ENCODE results near the gene GLI3.

The GLI3 gene

DNA sequence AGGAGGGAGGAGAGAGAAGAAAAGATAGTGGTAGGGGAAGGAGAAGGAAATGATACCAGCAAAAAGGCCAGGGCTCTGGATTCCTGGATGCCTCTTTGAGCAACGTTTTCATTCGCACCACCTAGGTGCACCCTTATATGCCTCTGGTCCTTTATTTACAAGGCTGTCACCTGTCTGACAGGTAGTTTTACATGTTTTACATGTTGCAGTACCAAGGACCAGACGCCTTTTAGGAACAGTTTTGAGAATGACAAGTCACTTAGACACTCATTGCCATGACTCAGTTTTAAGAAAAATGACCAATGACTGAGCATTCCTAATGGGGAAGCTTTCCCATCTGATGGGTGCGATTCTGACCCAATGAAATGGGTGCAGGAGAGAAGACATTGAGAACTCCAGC lies 119.8 kb downstream of the GLI3 start:
- H3K27me3 ChIP-seq (ENCODE audit: insufficient read depth, low read depth, severe bottlenecking) = no peaks in the 10 kb centered on the region
- H3K9me3 ChIP-seq (ENCODE audit: severe bottlenecking) = no peaks in the 10 kb centered on the region
- H3K27ac ChIP-seq = no peak overlapping the region
- no peaks in the 10 kb centered on the region for H3K36me3 ChIP-seq
- no peak for DNase-seq
- no peak overlapping the region for H3K4me3 ChIP-seq (ENCODE audit: low read depth, low read length)
- TF ChIP-seq, protein P1, sequence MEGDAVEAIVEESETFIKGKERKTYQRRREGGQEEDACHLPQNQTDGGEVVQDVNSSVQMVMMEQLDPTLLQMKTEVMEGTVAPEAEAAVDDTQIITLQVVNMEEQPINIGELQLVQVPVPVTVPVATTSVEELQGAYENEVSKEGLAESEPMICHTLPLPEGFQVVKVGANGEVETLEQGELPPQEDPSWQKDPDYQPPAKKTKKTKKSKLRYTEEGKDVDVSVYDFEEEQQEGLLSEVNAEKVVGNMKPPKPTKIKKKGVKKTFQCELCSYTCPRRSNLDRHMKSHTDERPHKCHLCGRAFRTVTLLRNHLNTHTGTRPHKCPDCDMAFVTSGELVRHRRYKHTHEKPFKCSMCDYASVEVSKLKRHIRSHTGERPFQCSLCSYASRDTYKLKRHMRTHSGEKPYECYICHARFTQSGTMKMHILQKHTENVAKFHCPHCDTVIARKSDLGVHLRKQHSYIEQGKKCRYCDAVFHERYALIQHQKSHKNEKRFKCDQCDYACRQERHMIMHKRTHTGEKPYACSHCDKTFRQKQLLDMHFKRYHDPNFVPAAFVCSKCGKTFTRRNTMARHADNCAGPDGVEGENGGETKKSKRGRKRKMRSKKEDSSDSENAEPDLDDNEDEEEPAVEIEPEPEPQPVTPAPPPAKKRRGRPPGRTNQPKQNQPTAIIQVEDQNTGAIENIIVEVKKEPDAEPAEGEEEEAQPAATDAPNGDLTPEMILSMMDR (IDR thresholded peaks at IDR 0.05; ENCODE audit: low read depth, low read length) = no peak

DNA sequence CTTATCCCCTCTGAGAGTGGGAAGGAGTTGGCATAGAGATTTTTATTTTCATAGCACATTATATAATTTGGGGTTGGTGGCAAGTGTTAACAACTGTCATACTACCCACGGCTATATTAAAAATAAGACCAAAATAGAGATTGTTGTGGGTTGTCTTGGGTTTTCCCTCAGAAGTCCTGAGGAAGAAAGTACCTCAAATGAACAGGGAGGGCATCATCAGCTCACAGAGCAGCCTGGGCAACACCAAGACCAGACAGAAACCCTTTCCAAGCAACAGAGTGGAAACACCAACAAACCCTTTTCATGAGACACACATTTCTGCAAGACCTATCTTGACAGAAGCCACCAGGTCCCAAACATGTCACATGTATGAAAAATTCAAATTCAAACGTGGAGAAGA lies 121.2 kb downstream of the GLI3 start:
- no peak for DNase-seq

GRCh38 chr7:42110333-42110732 lies 126.7 kb downstream of the GLI3 start:
- Histone ChIP-seq H3K4me3 (ENCODE audit: low read depth, low read length) (no peak overlapping the region), H3K9me3 (ENCODE audit: severe bottlenecking) (no peaks in the 10 kb centered on the region), H3K36me3 (no peaks in the 10 kb centered on the region), H3K27ac (no peak overlapping the region), H3K27me3 (ENCODE audit: insufficient read depth, low read depth, severe bottlenecking) (no peaks in the 10 kb centered on the region)
- no peak for DNase-seq
- TF ChIP-seq, protein P1 (IDR thresholded peaks at IDR 0.05; ENCODE audit: low read depth, low read length) = no peak

More for the DNA sequence above, 121.2 kb downstream of the GLI3 start:
- TF ChIP-seq, protein P1 (IDR thresholded peaks at IDR 0.05; ENCODE audit: low read depth, low read length) = no peak
- no peaks in the 10 kb centered on the region for H3K36me3 ChIP-seq
- no peak overlapping the region for H3K27ac ChIP-seq
- H3K4me3 ChIP-seq (ENCODE audit: low read depth, low read length) = no peak overlapping the region
- H3K9me3 ChIP-seq (ENCODE audit: severe bottlenecking) = no peaks in the 10 kb centered on the region
- H3K27me3 ChIP-seq (ENCODE audit: insufficient read depth, low read depth, severe bottlenecking) = no peaks in the 10 kb centered on the region

DNA sequence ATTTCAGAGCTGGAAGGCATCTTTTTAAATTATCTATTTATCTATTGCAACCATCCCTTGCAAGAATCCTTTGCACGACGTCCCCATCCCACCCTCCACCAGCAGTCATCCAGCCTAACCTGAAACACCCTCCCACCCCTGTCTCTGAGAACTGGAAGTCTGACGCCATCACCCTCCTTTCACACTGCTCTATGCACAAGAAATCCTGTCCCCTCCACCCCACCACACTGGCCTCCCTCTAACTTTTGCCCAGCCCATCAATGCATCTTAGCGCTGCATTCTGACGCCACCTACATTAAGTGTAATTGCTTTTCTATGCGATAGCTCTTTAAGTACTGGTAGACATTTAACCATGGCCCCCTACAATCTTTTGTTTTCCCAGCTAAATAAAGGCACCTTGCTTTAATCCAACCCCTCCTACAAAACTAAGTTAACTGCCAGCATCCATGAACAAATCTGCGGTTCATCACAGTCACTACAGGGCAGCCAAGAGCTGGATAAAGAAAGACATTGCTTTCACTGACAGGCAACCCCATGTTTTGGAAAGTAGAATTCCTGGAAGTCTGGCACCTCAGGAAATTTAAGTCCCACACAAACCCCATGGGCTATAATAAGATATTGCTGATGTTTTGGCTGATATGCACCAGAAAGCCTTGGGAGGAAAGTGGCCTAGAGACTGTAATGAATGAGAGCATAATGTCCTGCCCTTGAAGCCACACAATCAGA lies 128.0 kb downstream of the GLI3 start:
- H3K27ac ChIP-seq = no peak overlapping the region
- no peaks in the 10 kb centered on the region for H3K36me3 ChIP-seq
- no peaks in the 10 kb centered on the region for H3K9me3 ChIP-seq (ENCODE audit: severe bottlenecking)
- TF ChIP-seq, protein P1 (IDR thresholded peaks at IDR 0.05; ENCODE audit: low read depth, low read length) = no peak
- no peak overlapping the region for H3K4me3 ChIP-seq (ENCODE audit: low read depth, low read length)
- no peak for DNase-seq
- no peaks in the 10 kb centered on the region for H3K27me3 ChIP-seq (ENCODE audit: insufficient read depth, low read depth, severe bottlenecking)

DNA sequence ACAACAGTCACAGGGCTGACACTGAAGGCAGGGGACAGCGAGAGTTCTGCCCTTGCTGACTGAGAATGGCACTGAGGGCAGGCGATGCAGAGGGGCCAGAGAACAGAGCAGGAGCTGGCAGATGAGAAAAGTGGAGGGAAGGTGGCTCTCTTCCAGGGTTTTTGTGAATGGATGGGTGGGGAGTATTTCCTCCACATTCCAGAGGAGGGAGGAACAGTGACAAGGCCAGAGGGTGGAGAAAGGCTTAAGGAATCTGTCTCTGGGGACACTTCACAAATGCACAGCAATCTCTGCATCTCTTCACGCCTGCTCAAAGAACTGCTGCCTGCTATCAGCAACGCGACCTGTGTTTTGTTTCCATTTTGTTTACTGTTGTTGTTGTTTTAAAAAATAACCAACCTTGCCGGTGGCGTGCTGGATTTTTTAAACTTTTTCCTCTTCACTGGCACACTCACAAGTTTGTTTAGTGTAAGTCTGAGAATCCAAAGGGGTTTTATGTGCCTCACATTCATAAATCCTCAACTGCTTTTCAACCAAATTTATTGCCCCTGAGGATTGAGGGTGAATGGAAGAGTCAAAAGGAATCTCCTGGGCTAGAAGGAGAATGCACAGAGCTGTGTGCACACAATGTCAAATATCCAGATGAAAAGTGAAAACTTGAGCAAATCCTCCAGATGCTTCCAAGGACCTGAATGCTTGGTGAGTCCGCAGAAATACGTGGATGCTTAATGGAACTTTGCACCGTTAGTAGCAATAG lies 129.3 kb downstream of the GLI3 start:
- Histone ChIP-seq H3K4me3 (ENCODE audit: low read depth, low read length) (no peak overlapping the region), H3K9me3 (ENCODE audit: severe bottlenecking) (no peaks in the 10 kb centered on the region), H3K36me3 (no peaks in the 10 kb centered on the region), H3K27me3 (ENCODE audit: insufficient read depth, low read depth, severe bottlenecking) (no peaks in the 10 kb centered on the region), H3K27ac (no peak overlapping the region)
- TF ChIP-seq, protein P1 (IDR thresholded peaks at IDR 0.05; ENCODE audit: low read depth, low read length) = no peak
- DNase-seq = no peak
